GM19351 (cell line): ENCODE results near the gene MEN1.
"Not testable (repeated sequence)": the region's sequence is repeated elsewhere in the genome, so short reads cannot be mapped to it uniquely, and the experiment has no call there.

Source experiments
- ATAC-seq: cut with Tn5 transposase; IDR thresholded peaks from one replicate; pipeline ENCODE4 v1.9.1; 2021; ENCODE audit warnings: mild to moderate bottlenecking, moderate library complexity; ENCODE audit not compliant: unreplicated experiment

Gene MEN1

GRCh38 chr11:64834031-64834722 lies 23.8 kb upstream of the MEN1 start:
- ATAC-seq: no peak

- ATAC-seq: no peak
These were observed 23.2 kb upstream of the MEN1 start for GRCh38 chr11:64833509-64833908.

DNA sequence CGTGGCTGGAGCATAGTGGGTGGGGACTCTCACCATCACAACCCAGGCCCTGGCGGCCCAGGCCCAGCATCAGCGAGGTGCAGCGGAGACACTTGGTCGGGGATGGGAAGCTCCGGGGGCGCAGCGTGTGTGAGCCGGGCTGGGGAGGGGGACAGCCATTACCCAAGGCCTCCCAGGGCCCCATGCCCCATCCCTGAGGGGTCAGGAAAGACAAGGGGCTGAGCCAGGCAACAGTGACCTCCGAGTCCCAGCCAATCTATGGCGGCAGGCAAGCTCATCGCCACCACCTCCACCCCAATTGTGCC lies 22.8 kb upstream of the MEN1 start:
- ATAC-seq: no peak

DNA sequence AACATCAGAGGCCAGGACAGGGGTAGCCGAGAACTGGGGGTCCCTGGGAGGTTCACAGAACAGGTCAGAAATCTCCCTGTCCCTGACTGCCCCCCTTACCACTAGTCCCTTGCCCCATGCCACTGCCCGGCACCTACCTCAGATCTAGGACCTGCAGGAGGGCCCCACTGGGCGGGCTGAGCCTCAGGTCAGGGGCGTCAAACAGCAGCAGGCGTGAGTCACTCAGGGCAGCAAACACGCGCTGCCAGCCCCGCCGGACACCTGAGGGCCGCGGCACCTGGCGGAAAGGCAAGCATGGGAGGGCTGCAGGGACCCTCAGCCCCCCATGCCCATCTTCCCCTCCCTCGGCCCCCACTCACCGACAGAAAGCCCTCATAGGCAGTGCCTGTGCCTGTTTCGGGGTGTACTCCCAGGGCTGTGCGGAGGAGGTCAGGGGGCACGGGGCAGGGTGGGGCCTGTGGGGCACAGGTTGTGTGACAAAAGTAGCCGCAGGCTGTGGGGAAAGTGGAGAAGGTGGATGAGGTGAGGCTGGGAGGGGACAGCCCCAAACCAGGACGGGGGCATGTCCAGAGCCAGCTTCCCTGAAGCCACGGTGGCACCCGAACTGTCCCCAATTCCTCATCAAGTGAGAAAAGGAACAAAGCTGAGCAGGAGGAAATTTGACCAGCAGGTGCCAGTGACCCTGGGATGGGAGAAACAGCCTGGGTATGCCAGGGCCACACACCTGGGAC lies 22.3 kb upstream of the MEN1 start:
- ATAC-seq: no peak

GRCh38 chr11:64831411-64831891 lies 21.1 kb upstream of the MEN1 start:
- no peak for ATAC-seq

DNA sequence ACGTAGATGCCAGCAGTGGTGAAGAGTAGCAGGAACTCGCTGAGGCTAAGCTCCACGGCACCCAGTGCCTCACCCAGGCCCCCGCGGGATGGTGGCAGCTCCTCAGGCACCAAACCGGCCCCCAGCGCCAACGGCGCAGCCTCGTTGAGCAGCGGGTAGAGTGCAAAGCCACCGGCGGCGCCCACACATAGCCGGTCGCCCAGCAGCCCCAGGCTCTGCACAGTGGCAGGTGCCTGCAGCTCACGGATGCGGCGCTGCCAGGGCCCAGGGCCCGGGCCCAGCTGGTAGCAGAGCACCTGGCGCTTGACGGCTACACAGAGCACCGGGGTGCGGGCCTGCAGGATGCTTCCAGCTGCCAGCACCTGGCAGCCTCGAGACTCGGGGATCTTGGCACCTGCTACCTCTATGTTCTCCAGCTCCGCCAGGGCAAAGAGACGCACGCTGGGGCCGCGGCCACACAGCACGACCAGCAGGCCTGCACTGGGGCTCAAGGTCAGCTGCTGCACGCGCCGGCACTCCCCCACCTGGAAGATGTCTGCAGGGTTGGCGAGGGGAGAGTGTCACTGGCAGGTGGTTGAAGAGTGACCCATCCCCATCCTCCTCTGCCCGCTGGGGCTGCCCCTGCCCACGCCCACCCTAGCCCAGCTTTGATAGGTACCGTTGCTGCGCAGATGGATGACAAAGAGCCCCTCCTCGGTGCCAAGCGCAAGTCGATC lies 19.3 kb upstream of the MEN1 start:
- ATAC-seq: no peak

DNA sequence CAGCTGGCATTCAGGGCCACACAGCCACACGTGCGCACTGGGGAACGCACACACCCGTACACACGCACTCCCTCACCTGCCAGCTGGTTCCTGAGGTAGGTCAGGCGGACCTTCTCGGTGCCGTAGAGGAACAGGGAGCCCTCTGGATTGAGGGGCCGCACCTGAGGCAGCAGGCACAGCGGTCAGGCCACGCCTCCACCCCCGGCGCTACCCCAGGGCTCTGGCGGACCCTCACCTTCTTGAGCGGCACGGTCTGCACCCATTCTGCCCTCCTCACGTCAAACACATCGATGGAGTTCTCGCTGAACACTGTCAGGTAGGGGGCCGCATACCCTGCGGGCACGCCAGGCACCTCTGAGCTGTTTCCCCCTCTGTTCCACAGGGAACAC lies 17.1 kb upstream of the MEN1 start:
- ATAC-seq: no peak

GRCh38 chr11:64826578-64827450 lies 16.5 kb upstream of the MEN1 start:
- no peak for ATAC-seq

DNA sequence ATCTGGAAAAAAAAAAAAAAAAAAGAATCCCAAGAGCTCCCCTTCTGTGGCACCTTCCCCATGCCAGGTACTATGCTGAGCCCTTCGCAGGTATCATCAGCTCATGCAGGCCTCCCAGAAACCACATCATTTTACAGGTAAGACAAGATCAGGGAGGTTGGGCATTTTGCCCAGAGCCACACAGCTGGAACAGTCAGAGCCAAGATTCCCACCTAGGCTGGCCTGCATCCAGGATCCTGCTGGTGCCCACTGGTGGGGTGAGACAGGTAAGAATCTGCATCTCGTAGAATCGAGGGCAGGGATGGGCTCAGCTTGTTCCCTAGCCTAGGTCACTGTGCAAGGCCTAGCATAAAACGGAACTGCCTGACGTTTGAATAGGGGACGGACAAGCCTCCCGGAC lies 15.7 kb upstream of the MEN1 start:
- ATAC-seq: no peak

DNA sequence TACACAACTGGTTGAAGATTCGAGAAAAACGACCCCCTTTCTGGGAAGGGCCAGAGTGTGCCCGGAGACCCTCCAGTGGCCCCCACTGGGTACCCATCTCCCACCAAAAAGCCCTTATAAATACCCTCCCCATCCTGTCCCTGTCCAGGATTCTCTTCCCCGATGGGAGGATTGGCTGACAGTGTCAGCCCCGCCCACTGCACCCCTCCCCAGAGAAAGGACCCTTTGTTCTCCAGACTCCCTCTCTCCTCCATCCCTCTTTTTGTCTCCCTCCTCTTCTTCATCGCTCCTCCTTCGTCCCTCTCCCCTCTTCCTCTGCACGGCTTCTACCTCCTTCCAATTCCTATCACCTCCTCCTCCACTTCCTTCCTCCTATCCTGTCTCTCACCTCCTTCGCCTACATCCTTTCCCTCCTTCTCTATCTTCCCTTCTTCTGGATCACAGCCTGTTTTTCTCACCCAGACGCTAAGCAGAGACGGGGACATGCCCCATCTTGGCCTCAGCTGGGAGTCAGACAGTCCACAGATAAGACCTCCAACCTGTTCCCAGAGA lies 13.3 kb upstream of the MEN1 start:
- no peak for ATAC-seq

DNA sequence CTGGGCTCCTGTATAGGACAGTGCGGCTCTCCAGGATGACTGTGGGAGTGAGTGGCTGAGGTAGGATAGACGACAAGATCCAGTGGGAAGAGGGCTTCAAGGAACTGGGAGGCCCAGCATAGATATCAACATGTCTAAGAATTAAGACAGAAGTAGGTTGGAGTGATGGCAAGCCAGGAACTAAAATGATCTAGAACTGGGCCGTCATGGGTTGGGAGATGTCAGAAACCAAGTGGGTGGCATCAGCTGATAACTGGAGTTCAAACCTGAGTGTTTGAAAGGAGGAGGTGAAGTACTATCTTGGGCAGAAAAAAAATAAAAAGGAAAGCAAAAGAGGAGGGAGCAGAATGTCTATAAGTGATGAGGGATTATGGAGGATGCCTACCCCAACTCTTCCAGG lies 7.1 kb upstream of the MEN1 start:
- no peak for ATAC-seq

- ATAC-seq: not testable (repeated sequence)
These were observed 5.1 kb upstream of the MEN1 start for GRCh38 chr11:64815433-64815832.

DNA sequence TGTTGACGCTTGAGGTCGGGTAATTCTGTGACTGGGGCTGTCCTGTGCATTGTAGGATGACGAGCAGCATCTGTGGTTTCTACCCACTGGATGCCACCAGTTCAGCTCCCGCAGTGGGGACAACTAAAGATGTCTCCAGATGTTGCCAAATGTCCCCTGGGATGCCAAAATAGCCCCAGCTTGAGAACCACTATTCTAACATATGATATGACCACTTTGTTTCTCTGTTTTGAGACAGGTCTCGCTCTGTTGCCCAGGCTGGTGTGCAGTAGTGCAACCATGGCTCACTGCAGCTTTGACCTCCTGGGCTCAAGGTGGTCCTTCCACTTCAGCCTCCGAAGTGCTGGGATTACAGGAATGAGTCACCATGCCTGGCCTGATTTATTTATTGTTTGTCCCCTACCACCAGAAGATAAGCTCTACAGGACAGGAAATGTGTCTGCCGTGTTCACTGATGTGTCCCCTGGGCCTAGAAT lies 4.4 kb upstream of the MEN1 start:
- peak; percentile 56 for ATAC-seq

DNA sequence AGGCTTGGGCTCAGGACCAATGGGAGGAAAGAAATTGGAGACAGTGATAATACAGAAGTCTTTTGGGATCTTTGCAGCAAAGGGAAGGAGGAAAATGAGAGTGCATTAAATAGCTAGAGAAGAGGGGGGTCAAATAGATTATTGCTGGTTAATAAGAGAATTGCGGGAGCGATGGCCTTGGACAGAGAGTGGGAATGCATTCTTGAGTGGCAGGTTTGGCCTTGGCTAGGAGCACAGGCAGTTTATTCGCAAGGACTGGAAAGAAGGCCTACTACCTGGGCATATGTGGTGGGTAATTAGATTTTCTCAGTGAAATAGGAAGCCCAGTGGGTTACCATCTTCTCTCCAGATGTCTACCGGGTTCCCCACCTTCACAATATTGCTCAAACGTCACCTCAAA lies 3.5 kb upstream of the MEN1 start:
- ATAC-seq: no peak

GRCh38 chr11:64810891-64811272 lies 531 bp upstream of the MEN1 start:
- ATAC-seq: no peak

- ATAC-seq: no peak
These were observed 540 bp downstream of the MEN1 start for GRCh38 chr11:64809781-64810241.

DNA sequence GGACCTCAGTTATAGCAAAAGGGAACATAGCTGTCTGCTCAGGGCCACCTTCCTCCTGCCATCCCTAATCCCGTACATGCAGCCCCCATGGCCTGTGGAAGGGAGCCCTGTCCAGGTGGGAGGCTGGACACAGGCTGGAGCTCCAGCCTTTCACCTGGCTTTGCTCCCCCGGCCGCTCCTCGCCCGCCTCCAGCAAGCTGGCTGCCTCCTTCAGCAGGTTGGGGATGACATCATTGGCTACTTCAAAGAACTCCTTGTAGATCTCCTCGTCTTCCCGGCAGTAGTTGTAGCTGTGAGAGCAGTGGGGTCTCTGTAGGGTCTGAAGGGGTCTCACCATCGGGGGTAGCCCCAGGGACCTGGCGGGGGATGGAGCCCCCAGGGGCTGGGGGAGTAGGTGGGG lies 4.9 kb downstream of the MEN1 start:
- no peak for ATAC-seq

- ATAC-seq: no peak
These were observed 5.8 kb downstream of the MEN1 start for GRCh38 chr11:64804346-64805210.

- ATAC-seq: no peak
These were observed 6.5 kb downstream of the MEN1 start for GRCh38 chr11:64803846-64804345.
